SK-N-SH treated with all-trans-retinoic acid at 6 μM for 48 hours (cell line): ENCODE measurements around the gene NOM1.
"Not testable (repeated sequence)": the region's sequence is repeated elsewhere in the genome, so short reads cannot be mapped to it uniquely, and the experiment has no call there.

Experiments
- ATAC-seq: fragments of 200-7000 bp; cut with Tn5 transposase; 3 replicates; pipeline ENCODE4 v1.9.1; 2020; ENCODE audit warnings: mild to moderate bottlenecking, moderate library complexity
- ARNTL ChIP-seq: fragments of 450-650 bp; formaldehyde crosslinking; IDR thresholded peaks from 2 replicates; pipeline ENCODE4 v1.5.0; 2020; ENCODE audit warnings: low read depth, mild to moderate bottlenecking, moderate library complexity, borderline replicate concordance
- BACH2 ChIP-seq: fragments of 250-450 bp; sonication (Bioruptor Pico); IDR thresholded peaks from 2 replicates; pipeline ENCODE4 v1.9.0; 2021; ENCODE audit warnings: mild to moderate bottlenecking, borderline replicate concordance
- CSDC2 ChIP-seq: fragments of 250-450 bp; sonication (Bioruptor Pico); IDR thresholded peaks from 2 replicates; pipeline ENCODE4 v1.5.0; 2020; ENCODE audit warnings: mild to moderate bottlenecking, moderate library complexity
- ESRRG ChIP-seq: fragments of 250-450 bp; sonication (Bioruptor Pico); IDR thresholded peaks from 2 replicates; pipeline ENCODE4 v1.6.1; 2021; ENCODE audit warnings: mild to moderate bottlenecking
- GLIS3 ChIP-seq: fragments of 250-450 bp; sonication (Bioruptor Pico); IDR thresholded peaks from 2 replicates; pipeline ENCODE4 v1.5.0; 2020; ENCODE audit warnings: mild to moderate bottlenecking, moderate library complexity
- ISL1 ChIP-seq: fragments of 250-450 bp; sonication (Bioruptor Pico); IDR thresholded peaks from 2 replicates; pipeline ENCODE4 v2.1.2; 2022; ENCODE audit warnings: mild to moderate bottlenecking, moderate library complexity
- OSR1 ChIP-seq: fragments of 250-450 bp; sonication (Bioruptor Pico); IDR thresholded peaks from 2 replicates; pipeline ENCODE4 v1.8.0; 2022; ENCODE audit warnings: moderate library complexity, mild to moderate bottlenecking, inconsistent platforms
- PPARA ChIP-seq: fragments of 250-450 bp; sonication (Bioruptor Pico); IDR thresholded peaks from 2 replicates; pipeline ENCODE4 v1.5.0; 2020; ENCODE audit warnings: mild to moderate bottlenecking, borderline replicate concordance
- RARB ChIP-seq: fragments of 250-450 bp; sonication (Bioruptor Pico); IDR thresholded peaks from 2 replicates; pipeline ENCODE4 v1.8.0; 2021; ENCODE audit warnings: mild to moderate bottlenecking, moderate library complexity
- SNAI2 ChIP-seq: fragments of 250-450 bp; sonication (Bioruptor Pico); IDR thresholded peaks from 2 replicates; pipeline ENCODE4 v1.5.0; 2020; ENCODE audit warnings: mild to moderate bottlenecking, moderate library complexity
- TCF4 ChIP-seq: fragments of 250-450 bp; sonication (Bioruptor Pico); IDR thresholded peaks from 2 replicates; pipeline ENCODE4 v1.8.0; 2021; ENCODE audit warnings: mild to moderate bottlenecking, moderate library complexity, borderline replicate concordance
- TOX ChIP-seq: fragments of 250-450 bp; sonication (Bioruptor Pico); IDR thresholded peaks from 2 replicates; pipeline ENCODE4 v1.8.0; 2021; ENCODE audit warnings: mild to moderate bottlenecking, moderate library complexity, borderline replicate concordance
- ZC3H10 ChIP-seq: fragments of 250-450 bp; sonication (Bioruptor Pico); IDR thresholded peaks from 2 replicates; pipeline ENCODE4 v1.5.1; 2021; ENCODE audit warnings: mild to moderate bottlenecking, moderate library complexity
- ZFP3 ChIP-seq: fragments of 250-450 bp; sonication (Bioruptor Pico); IDR thresholded peaks from 2 replicates; pipeline ENCODE4 v1.5.0; 2020; ENCODE audit warnings: mild to moderate bottlenecking, moderate library complexity
- ZFP30 ChIP-seq: fragments of 450-650 bp; formaldehyde crosslinking; IDR thresholded peaks from 2 replicates; pipeline ENCODE4 v1.5.0; 2022; ENCODE audit warnings: mild to moderate bottlenecking, moderate library complexity
- ZNF565 ChIP-seq: fragments of 450-650 bp; formaldehyde crosslinking; conservative IDR thresholded peaks from 2 replicates; pipeline ENCODE4 v1.5.0; 2020; ENCODE audit warnings: low read depth, mild to moderate bottlenecking, moderate library complexity
- TF ChIP-seq, protein P1 (sequence below): fragments of 250-450 bp; sonication (Bioruptor Pico); IDR thresholded peaks from 2 replicates; pipeline ENCODE4 v1.5.1; 2020; ENCODE audit warnings: low read depth, mild to moderate bottlenecking, moderate library complexity
- TF ChIP-seq, protein P2 (sequence below): fragments of 250-450 bp; sonication (Bioruptor Pico); IDR thresholded peaks from 2 replicates; pipeline ENCODE4 v1.5.0; 2020; ENCODE audit warnings: mild to moderate bottlenecking, moderate library complexity

Gene NOM1

DNA sequence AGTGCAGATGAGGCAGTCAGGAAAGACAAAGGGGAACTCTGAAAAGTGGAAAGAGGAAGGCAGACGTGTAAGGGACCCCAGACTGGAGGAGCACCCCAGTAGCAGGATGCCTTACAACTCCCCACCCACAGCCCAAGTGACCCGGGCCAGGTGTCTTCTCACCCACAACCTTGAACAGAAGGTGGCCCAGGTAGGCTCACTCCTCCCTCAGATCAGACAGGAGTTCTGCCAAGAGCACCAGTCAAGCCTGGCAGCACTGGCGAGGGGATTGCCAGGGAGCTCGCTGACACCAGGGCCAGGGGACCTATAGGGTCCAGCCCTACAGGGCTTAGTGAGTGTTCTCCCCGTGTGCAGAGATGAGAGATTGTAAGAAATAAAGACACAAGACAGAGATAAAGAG lies 29.4 kb upstream of the NOM1 start (continued):
- TF ChIP-seq TCF4: no peak
- TF ChIP-seq, protein P1, sequence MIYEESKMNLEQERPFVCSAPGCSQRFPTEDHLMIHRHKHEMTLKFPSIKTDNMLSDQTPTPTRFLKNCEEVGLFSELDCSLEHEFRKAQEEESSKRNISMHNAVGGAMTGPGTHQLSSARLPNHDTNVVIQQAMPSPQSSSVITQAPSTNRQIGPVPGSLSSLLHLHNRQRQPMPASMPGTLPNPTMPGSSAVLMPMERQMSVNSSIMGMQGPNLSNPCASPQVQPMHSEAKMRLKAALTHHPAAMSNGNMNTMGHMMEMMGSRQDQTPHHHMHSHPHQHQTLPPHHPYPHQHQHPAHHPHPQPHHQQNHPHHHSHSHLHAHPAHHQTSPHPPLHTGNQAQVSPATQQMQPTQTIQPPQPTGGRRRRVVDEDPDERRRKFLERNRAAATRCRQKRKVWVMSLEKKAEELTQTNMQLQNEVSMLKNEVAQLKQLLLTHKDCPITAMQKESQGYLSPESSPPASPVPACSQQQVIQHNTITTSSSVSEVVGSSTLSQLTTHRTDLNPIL: no peak
- no peak for TF ChIP-seq RARB (CRISPR knock-in tag)

DNA sequence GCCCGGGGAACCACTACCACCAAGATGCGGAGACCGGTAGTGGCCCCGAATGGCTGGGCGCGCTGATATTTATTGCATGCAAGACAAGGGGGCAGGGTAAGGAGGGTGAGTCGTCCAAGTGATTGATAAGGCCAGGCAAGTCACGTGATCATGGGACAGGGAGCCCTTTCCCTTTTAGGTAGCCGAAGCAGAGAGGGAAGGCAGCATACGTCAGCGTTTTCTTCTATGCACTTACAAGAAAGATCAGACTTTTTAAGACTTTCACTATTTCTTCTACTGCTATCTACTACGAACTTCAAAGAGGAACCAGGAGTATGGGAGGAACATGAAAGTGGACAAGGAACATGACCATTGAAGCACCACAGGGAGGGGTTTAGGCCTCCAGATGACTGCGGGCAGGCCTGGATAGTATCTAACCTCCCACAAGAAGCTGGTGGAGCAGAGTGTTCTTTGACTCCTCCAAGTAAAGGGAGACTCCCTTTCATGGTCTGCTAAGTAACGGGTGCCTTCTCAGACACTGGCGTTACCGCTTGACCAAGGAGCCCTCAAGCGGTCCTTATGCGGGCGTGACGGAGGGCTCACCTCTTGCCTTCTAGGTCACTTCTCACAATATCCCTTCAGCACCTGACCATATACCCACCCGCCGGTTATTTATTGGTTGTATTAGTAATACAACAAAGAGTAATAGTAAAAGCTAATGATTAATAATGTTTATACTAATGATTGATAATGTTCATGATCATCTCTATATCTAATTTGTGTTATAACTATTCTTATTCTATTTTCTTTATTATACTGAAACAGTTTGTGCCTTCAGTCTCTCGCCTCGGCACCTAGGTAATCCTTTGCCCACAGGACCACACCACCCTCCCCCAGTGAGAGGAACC lies 28.8 kb upstream of the NOM1 start:
- ATAC-seq: not testable (repeated sequence)

DNA sequence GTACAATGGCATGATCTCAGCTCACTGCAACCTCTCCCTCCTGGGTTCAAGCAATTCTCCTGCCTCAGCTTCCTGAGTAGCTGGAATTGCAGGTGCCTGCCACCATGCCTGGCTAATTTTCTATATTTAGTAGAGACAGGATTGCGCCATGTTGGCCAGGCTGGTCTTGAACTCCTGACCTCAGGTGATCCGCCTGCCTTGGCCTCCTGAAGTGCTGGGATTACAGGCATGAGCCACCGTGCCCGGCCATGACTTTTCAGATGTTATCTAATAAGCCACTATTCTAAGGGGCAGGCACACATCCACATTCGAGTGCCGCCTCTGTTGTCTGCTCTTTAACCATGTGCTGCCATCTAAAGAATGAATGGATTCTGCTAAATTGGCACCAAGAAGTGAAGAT lies 27.2 kb upstream of the NOM1 start:
- not testable (repeated sequence) for ATAC-seq

DNA sequence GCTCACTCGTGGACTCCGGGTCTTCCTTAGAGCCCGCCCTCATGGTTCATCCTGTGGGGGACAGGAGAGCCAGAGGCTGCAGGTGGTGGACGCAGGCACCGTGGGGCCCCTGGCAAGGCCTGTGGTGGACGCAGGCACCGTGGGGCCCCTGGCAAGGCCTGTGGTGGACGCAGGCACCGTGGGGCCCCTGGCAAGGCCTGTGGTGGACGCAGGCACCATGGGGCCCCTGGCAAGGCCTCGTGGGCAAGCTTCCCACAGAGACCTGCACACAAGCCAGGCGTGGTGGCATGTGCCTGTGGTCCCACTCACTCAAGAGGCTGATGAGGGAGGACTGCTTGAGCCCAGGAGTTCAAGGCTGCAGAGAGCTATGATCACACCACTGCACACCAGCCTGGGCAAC lies 23.7 kb upstream of the NOM1 start:
- ATAC-seq: not testable (repeated sequence)

DNA sequence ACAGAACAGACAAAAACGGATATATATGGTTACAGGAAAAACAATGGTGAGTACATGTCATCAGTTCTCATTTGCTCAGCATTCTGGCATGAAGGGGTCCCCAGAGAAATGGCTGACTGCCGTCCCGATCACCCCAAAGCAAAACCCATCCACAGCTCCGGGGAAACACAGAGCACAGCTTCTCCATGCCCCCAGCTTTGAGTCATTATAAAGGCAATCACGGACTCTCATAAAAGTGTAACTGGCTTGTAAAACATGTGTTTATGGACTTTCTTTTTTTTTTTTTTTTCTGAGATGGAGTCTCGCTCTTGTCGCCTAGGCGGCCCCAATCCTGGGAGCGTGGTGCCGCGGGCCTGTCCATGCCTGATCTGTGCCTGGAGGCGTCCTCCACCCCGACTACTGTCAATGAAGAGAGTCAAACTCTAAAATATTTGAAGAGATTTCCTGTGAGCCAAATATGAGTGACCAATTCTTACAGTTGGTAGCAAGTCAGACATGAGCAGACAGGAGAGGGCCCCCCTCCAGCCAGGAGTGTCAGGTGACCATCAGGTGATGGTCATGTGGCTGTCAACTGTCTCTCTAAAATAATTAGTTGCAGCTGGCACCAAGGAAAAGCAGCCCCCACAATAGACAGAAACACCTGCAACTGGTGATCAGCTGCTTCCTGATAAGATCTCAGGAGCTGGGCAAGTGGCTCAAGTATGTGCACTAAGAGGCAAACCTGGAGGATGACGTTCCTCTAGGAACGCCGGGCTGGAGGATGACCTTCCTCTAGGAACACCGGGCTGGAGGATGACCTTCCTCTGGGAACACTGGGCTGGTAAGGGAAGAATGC lies 21.7 kb upstream of the NOM1 start:
- TF ChIP-seq TOX: no peak
- TF ChIP-seq CSDC2: no peak
- no peak for TF ChIP-seq PPARA
- no peak for TF ChIP-seq ZNF565 (CRISPR knock-in tag)
- TF ChIP-seq GLIS3: no peak
- no peak for TF ChIP-seq ARNTL
- no peak for TF ChIP-seq SNAI2 (CRISPR knock-in tag)
- no peak for TF ChIP-seq ZFP3
- TF ChIP-seq ESRRG (CRISPR knock-in tag): no peak
- ATAC-seq: no peak

DNA sequence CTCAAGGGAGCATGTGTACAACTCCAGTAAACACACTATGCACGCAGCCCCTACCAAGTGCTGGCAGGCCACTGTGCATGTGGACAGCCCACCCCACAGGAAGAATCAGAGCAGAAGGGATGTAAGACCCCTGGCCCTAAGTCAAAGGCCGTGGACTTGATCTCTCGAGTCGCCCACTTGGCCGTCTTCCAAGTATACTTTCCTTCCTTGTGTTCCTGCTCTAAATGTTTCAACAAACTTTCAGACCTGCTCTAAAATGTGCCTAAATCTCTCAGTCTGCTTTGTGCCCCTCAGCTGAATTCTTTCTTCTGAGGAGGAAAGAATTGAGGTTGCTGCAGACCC lies 21.1 kb upstream of the NOM1 start:
- TF ChIP-seq OSR1 (no peak), CSDC2 (no peak), TCF4 (no peak), ZFP3 (no peak), ZC3H10 (CRISPR knock-in tag) (no peak), GLIS3 (no peak), SNAI2 (CRISPR knock-in tag) (no peak), ESRRG (CRISPR knock-in tag) (no peak), PPARA (no peak), ZNF565 (CRISPR knock-in tag) (no peak)
- TF ChIP-seq, protein P2, sequence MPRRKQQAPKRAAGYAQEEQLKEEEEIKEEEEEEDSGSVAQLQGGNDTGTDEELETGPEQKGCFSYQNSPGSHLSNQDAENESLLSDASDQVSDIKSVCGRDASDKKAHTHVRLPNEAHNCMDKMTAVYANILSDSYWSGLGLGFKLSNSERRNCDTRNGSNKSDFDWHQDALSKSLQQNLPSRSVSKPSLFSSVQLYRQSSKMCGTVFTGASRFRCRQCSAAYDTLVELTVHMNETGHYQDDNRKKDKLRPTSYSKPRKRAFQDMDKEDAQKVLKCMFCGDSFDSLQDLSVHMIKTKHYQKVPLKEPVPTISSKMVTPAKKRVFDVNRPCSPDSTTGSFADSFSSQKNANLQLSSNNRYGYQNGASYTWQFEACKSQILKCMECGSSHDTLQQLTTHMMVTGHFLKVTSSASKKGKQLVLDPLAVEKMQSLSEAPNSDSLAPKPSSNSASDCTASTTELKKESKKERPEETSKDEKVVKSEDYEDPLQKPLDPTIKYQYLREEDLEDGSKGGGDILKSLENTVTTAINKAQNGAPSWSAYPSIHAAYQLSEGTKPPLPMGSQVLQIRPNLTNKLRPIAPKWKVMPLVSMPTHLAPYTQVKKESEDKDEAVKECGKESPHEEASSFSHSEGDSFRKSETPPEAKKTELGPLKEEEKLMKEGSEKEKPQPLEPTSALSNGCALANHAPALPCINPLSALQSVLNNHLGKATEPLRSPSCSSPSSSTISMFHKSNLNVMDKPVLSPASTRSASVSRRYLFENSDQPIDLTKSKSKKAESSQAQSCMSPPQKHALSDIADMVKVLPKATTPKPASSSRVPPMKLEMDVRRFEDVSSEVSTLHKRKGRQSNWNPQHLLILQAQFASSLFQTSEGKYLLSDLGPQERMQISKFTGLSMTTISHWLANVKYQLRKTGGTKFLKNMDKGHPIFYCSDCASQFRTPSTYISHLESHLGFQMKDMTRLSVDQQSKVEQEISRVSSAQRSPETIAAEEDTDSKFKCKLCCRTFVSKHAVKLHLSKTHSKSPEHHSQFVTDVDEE (CRISPR knock-in tag): no peak
- TF ChIP-seq, all 23 proteins: peak for 0
- ATAC-seq: no peak

DNA sequence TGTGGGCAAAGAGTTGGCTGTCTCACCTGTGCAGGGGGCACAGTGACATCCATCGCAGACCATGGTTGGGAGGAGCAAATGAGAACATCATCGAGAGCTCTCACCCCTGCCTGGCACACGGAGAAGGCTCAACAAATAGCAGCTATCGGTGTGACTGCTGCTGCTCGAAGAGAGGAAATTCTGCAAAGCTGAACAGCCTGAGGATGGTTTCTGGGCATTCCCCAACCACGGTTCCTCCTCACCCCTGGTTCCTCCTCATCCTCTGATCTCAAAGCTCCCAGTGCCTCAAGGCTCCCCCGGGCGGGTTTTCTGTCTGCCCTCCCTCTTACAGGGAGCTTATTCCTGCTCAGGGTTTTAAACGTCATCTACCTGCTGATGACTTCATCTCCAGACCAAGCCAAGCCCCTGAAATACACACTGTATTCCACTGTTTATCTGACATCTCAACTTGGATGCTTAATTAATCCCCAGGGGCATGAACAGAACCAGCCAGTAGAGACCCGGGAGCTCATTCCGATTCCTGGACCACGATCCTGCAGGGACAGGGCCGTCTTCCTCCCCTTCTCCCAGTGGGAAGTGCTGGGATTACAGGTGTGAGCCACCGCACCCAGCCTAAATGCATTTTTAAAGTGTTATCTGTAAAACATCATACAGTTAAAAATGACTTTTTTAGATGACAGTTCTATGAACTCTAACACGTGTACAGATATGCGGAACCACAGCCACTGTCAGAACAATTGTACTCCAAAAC lies 19.5 kb upstream of the NOM1 start:
- no peak for TF ChIP-seq BACH2
- no peak for TF ChIP-seq ZFP30 (CRISPR knock-in tag)
- no peak for ATAC-seq

DNA sequence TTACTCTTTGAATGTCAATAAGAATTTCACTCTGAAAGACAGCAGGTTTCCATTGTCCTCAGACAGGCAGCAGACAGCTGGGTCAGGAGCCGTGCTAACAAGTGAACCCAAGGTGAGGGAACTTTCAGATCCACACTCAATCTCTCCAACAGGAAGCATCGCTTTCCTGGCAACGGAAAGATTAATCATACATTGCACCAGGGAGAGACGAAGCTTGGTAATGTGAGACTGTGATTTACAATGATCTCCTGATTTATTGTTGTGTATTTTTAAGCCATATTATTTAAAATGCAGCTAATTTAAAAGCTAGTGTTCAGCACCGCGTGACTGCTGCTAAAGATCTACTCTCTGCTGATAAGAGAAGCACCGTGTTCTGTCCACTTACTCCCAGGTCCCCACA lies 17.5 kb upstream of the NOM1 start:
- TF ChIP-seq ISL1 (CRISPR knock-in tag) (no peak), SNAI2 (CRISPR knock-in tag) (no peak)
- ATAC-seq: peak; percentile 56
